Measurements from ENCODE around the gene STAT4. TPM values are rescaled to one million over a fixed set of nuclear protein-coding genes. Genes with fewer than 3 reads are reported as not detected.

Gene STAT4
- total and polyA plus RNA-seq, 11 donors, result 0.32 to 21.5 (median 1.9) TPM

DNA sequence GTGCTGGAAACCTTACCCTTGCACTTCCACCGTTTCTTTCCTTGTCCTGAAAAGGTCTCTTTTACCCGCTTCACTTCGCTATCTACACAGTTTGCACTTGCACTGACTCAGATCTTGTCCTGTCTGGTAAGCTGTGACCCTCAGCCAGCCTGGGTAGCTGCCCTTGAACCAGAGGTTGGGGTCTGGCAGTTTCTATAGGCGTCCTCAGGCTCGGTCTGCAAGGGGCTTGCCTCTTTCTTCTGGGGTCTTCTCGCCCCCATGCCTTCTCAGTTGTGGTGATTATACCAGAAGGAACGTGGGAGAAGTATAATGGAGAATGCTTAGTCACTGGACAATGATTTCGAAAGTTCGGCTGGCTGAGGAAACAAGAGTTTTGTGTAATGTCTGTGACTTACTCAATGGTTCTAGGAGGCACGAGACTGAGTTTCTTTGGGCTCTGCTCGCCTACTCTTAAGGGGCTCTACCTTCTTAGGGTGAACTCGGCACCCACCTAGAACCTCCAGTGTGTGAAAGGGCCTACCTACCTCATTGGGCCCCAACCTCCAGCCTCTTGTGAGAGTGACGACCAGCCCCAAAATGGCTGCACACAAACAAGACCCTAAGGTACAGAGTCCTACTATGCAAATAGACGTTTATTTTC is 129.9 kb downstream of the STAT4 start:
- ATAC-seq (peak in 3 of 4 donors; percentile 21 to 64 (median 52)), DNase-seq (peak in 3 of 5 donors; percentile 21 to 45 (median 28))
- 32 to 39% (median 32%) methylated on average over 14 of the region's 14 CpGs for WGBS, 4 donors
- peaks cover 0 to 65% (median 8%) of the 10 kb centered on the region in 12 donors for H3K4me1 ChIP-seq
- TF ChIP-seq, protein P1, sequence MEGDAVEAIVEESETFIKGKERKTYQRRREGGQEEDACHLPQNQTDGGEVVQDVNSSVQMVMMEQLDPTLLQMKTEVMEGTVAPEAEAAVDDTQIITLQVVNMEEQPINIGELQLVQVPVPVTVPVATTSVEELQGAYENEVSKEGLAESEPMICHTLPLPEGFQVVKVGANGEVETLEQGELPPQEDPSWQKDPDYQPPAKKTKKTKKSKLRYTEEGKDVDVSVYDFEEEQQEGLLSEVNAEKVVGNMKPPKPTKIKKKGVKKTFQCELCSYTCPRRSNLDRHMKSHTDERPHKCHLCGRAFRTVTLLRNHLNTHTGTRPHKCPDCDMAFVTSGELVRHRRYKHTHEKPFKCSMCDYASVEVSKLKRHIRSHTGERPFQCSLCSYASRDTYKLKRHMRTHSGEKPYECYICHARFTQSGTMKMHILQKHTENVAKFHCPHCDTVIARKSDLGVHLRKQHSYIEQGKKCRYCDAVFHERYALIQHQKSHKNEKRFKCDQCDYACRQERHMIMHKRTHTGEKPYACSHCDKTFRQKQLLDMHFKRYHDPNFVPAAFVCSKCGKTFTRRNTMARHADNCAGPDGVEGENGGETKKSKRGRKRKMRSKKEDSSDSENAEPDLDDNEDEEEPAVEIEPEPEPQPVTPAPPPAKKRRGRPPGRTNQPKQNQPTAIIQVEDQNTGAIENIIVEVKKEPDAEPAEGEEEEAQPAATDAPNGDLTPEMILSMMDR (IDR thresholded peaks at IDR 0.05), result peak in 1 of 12 donors; percentile 0
- no peak for TF ChIP-seq POLR2A (IDR thresholded peaks at IDR 0.05)
- H3K4me3 ChIP-seq, result peak overlapping the region; percentile 42 to 88 (median 71)
- H3K9me3 ChIP-seq, result no peaks in the 10 kb centered on the region
- H3K27ac ChIP-seq, result peak overlapping the region; percentile 46 to 100 (median 84)
- H3K36me3 ChIP-seq, result no peaks in the 10 kb centered on the region
- intact Hi-C loops (cut with DNase I), result loop anchor here in 2 of 10 donors (10.0 kb wide), 1 partner anchor 166 kb away; no protein-coding TSS in a partner anchor
- H3K27me3 ChIP-seq, result no peaks in the 10 kb centered on the region

DNA sequence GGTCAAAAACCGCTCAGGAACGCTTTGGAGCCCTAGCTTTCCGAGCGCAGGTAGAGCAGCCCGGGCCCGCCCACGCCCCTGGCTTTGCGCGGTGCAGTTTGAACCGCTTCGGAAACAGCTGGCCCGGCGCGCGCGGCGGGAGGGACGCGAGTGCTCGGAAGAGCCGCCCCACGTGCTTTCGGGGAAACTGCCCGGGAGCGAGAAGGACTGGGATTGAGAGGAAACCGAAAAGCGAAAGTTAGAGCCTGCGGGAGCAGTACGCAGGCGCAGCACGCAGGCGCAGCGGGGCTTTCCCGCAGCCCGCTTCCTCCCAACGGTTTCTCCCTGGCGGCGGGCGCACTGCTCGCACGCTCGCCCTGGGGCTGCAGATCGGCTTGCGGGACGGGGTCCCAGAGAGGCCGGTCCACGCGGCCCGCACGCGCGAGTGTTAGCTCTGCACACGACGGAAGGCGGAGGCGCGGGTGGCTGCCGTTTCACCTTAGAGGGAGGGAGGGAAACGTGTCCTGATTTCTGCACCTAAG is 130.5 kb downstream of the STAT4 start:
- intact Hi-C loops (cut with DNase I), result loop anchor here in 2 of 10 donors (10.0 kb wide), 1 partner anchor 165 kb away; no protein-coding TSS in a partner anchor
- ATAC-seq (peak; percentile 98 to 99 (median 99)), DNase-seq (peak; percentile 94 to 96 (median 94))
- TF ChIP-seq POLR2A (IDR thresholded peaks at IDR 0.05), result peak in 1 of 2 donors; percentile 88
- TF ChIP-seq, protein P1 (IDR thresholded peaks at IDR 0.05), result peak in 5 of 12 donors; percentile 14 to 37 (median 22)
- Histone ChIP-seq H3K4me1 (peaks cover 0 to 69% (median 8%) of the 10 kb centered on the region in 12 donors), H3K9me3 (no peaks in the 10 kb centered on the region), H3K27me3 (no peaks in the 10 kb centered on the region), H3K4me3 (peak overlapping the region; percentile 42 to 88 (median 71)), H3K36me3 (no peaks in the 10 kb centered on the region), H3K27ac (peak overlapping the region; percentile 46 to 100 (median 84))
- 0 to 1% (median 0%) methylated on average over 59 of the region's 59 CpGs for WGBS, 4 donors

DNA sequence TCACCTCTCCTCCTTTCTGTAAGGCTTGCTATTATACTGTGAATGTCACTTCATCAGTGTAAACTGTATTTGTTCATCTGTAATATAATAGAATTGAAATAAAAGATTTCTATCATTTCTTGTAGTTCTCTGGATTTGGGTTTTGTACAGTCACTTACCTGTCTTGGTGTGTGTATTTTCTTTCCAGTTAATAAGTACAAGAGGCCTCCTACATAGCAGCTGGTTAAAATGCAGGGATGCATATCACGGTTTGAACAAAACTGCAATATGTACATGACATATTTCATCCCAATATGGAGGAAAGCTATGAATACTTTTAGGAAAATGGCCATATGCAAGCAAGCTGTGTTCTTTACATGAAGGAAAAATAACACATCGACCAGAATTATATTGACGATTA is 131.4 kb downstream of the STAT4 start:
- H3K9me3 ChIP-seq, result no peaks in the 10 kb centered on the region
- H3K36me3 ChIP-seq, result no peaks in the 10 kb centered on the region
- TF ChIP-seq, protein P1 (IDR thresholded peaks at IDR 0.05), result no peak
- TF ChIP-seq POLR2A (IDR thresholded peaks at IDR 0.05), result no peak
- DNase-seq, result no peak
- peak overlapping the region in 1 of 12 donors; percentile 83 for H3K4me3 ChIP-seq
- no peaks in the 10 kb centered on the region for H3K27me3 ChIP-seq
- peak overlapping the region in 1 of 12 donors; percentile 100 for H3K27ac ChIP-seq
- peaks cover 0 to 78% (median 15%) of the 10 kb centered on the region in 12 donors for H3K4me1 ChIP-seq
- WGBS, 4 donors, result 95 to 98% (median 97%) methylated on average over 3 of the region's 3 CpGs
- intact Hi-C loops (cut with DNase I), result no loop called here
- ATAC-seq, result no peak

DNA sequence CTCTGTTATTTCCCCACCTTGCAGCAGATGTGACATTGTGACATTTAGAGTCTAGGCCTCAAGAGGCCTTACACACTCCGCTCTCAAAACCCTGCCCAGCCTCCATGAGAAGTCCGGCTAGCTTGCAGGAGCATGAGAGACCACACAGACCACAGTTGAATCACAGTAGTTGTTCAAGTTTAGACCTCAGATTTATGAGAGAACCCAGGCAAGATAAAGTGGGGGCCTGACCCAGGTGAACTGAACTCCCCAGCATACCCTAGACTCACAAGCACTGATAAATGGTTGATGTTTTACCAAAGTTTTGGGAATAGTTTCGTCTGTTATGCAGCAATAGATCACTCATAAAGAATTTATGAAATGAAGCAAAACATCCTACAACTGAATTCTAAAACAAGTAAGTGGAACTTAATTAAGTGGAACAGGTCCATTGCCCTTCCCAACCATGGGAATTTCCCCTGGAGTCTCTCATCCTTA is 132.1 kb downstream of the STAT4 start:
- H3K36me3 ChIP-seq, result no peaks in the 10 kb centered on the region
- TF ChIP-seq POLR2A (IDR thresholded peaks at IDR 0.05), result no peak
- TF ChIP-seq, protein P1 (IDR thresholded peaks at IDR 0.05), result no peak
- intact Hi-C loops (cut with DNase I), result no loop called here
- H3K4me3 ChIP-seq, result peak overlapping the region in 1 of 12 donors; percentile 6
- H3K27me3 ChIP-seq, result no peaks in the 10 kb centered on the region
- ATAC-seq (no peak), DNase-seq (no peak)
- H3K9me3 ChIP-seq, result no peaks in the 10 kb centered on the region
- H3K27ac ChIP-seq, result peak overlapping the region in 1 of 12 donors; percentile 100
- peaks cover 0 to 73% (median 15%) of the 10 kb centered on the region in 12 donors for H3K4me1 ChIP-seq
- WGBS, 4 donors, result 93 to 96% (median 95%) methylated on average over 3 of the region's 3 CpGs

Measured in heart left ventricle (tissue), 16 donors.